NCI-H526 treated with DMSO at 0.1 percent for 48 hours (cell line): Measurements from ENCODE around the gene NDUFAF8.
"Not testable (repeated sequence)": the region's sequence is repeated elsewhere in the genome, so short reads cannot be mapped to it uniquely, and the experiment has no call there.

Experiments used
- DNase-seq: peaks from one replicate; lab custom pipeline; 2025; lab: John Stamatoyannopoulos, UW

The NDUFAF8 gene

DNA sequence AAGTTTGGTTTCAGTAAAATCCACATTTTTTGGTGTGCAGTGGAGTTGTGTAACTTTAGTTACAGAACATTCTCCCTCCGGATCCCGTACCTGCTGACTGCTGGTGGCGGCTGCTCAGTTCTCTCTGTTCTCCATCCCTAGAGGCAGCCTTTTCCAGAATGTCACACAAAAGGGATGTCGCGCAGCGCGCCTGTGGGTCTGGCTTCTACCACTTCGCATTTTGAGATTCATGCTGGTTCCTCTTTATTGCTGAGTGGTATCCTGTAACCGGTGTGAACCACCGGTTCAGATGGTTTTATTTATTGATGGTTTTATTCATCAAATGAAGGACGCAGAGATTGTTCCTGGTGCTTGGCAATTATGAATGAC lies 15.4 kb upstream of the NDUFAF8 start:
- DNase-seq = no peak

DNA sequence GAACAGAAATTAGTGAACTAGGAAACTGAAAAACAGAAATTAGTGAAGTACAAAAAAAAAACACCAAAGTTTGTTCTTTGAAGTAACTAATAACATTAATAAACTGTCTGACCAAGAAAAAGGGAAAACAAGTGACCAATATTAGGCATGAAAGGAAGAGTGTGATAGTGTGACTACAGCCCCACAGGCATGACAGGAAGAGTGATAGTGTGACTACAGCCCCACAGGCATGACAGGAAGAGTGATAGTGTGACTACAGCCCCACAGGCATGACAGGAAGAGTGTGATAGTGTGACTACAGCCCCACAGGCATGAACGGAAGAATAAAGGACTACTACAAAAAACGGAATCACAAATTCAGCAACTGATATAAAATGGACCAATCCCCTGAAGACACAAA lies 11.5 kb upstream of the NDUFAF8 start:
- not testable (repeated sequence) for DNase-seq

DNA sequence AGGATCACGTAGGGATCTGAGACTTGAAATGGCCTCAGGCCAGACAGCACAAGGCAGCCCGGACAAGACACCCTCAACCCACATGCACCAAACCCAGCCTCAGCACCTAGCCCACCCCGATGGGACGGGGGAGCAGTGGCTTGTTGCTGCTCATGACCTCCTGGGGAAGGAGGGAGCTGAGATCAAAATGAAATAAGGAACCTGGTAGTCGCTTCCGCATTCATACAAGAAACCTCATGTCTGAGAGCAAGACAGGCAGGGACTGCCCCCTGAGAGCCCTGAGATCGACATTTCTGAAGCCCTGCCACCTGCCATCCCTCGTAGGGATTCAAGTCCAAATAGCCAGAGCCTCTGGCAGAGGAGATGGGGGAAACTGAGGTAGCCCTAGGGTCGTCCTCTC lies 10.7 kb upstream of the NDUFAF8 start:
- DNase-seq = no peak

DNA sequence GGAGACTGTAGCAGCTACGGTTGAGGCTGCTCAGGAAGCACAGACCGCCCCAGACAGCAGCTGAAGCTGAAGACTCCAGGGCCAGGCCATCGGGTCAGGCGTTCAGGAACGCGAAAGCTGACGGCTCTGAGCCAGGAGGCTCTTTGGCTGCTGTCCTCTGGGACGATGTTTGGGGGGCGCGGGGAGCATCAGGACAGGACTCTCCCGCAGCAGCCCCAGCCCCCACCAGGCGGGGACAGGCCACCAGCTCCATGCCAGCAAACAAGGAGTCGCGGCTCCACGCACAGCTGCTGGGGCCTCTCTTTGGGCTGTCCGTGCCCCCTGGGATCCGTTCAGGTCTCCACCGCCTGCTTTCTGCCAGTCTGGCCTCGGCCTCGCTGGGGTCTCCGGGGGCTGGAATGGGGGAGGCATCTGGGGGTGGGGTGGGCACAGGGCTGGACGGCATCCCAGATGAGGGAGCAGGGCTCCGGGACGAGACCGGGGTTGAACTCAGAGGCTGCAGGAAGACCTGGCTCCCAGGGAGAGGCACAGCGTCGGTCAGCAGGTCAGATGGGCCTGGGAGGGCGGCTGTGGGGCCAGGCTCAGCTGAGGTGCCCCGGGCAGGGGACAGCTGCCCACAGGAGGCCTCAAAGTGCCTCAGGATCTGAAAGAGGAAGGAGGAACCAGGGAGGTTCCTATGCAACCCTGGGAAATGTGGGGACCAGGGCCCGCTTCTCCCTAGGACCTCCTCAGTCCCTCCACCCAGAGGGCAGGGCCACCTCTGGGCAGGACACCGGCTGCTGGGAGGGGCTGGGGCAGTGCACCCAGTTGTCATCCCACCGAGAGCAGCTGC lies 10.1 kb upstream of the NDUFAF8 start:
- no peak for DNase-seq

DNA sequence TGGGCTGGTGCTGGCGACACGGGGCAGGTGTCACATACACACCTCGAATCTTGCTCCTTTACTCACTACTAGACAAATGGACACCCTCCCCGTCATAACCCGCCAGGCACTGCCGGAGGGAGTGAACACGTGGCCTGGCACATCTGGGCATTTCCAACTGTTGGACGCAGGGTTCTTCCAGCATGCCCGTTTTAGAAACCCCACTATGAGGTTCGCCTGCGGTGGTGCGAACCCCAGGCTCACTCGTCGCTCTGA lies 9.5 kb upstream of the NDUFAF8 start:
- no peak for DNase-seq

DNA sequence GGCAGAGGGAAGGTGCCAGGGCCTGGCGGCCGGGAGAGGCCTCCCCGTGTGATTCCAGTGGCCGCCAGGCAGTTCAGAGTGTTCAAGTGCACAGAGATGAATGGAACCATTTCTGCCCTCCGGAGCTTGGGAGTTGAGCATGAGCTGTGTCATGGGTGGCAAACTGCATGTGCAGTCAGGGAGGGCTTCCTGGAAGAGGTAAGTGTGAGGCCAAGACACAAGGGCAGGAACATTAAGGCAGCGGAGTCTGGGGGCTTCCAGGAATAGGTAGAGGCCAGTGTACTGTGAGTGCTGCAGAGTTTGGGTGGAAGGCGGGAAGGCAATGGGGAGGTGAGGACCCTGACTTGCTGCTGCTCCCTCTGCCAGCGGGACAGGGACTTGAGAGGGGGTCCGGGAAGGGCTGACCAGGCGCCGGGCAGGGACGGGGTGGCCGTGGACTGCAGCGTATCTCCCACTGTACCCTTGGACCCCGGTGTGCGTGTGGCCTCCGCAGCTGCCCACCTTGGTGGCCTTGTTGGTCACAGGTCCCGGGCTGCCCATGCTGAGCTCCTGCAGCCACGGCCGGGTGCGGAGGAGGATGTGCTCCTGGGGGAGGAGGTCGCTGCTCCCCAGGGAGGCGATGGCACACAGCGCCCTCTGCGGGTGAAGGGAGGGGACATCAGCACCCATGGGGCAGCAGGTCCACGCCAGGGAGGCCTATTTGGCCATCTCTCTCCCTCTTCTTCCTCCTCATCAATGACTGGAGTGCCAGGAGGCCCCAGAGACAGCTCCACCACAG lies 8.9 kb upstream of the NDUFAF8 start:
- DNase-seq = no peak

DNA sequence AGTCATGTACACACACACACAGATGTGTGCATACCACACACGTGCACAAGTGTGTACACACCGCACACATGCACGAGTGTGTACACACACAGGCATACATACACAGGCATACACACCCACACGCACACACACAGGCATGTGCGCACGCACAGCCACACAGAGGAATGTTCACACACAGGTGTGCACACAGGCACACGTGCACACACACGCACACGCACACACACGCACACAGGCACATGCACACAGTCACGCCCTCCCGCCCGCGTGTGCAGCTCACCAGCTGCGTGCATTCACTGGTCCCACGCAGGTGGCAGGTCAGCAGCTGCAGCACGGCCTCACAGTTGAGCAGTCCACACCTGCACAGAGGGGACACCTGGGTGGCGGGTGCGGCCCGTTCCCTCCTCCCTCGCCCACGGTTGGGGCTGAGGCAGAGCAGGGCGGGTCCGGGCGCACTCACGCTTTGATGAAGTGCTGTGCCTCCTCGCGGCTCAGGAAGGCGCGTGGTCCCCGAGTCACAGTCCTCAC lies 7.9 kb upstream of the NDUFAF8 start:
- DNase-seq = no peak

DNA sequence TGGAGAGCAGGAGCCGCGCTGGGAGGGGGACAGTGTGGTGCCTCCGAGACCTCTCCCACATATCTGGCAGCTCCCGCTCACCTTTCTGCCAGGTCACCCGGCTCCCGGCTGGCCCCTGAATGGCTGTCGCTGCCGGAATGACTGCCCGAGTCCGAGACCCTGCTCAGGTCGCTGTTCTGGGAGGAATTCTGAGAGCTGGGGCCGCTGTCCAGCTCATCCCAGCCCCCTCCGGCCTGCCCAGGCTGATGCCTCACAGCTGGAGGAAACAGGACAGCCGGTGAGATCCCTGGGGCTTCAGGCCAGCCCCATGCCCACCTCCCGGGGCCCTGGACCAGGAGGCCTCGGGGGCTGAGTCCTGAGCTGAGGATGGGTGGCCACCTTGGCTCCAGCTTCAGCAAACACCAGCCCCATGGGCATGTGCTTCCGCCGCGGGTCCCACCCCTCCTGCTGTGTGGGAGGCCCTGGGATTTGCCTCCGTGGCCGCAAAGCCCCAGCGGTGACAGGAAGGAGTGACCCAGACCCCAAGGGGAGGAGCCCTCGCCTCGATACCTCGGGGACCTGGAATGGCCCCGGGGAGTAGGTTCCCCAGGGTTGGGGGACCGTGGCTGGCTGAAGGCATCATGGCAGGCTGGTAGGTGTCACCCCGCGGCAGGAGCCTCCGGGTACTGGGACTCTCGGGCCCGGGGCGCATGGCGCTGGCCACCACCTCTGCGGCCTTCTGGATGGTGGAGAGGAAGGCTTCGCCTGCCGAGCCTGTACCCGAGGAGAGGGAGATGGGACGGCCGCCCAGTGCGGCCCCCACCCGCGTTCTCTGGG lies 7.1 kb upstream of the NDUFAF8 start:
- no peak for DNase-seq

DNA sequence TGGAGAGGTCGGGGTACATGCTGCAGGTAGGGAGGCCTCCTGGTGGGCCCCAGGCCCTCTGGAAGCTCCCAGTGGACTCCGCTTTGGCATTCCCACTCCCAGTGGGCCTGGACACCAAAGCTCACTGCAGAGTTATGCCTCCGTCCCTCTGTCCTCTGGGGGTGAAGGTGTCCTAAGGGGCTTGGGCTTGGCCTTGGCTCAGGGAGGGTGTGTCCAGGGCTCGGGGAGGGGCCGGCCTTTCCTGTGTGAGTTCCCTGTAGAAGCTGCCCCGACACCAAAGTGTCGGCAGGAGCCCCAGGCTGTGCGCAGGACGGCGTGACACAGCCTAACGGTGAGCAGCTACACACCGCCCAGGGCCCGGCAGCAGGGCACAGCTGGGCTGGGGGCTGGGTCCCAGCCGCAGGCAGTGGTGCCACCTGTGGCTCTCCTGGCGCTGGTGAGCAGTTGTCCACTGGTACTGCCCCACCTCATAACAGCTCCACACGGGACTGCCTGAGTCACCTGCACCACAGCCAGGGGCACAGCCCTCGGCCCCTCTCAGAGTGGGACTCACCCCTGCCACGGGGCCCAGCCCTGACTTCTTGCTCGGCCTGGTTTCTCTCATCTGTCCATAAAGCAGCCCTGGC lies 6.4 kb upstream of the NDUFAF8 start:
- no peak for DNase-seq

DNA sequence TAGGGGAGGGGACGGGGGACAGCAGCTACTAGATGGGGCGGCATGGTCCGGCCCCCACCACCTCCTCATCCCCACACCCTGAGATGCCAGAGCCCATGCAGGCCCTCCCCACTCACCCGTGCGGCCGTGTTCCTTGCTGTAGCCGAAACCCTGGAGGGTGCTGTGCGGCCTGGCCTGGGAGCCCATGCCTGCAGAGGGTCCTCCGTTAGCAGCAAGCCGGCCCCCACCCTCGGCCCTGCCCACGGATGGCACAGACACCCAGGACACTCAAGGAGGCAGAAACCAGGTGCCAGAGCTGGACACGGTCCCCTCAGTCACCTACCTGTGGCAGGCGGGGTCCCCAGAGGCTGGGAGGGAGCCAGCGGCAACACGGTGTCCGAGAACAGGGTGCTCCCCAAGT lies 5.8 kb upstream of the NDUFAF8 start:
- no peak for DNase-seq

DNA sequence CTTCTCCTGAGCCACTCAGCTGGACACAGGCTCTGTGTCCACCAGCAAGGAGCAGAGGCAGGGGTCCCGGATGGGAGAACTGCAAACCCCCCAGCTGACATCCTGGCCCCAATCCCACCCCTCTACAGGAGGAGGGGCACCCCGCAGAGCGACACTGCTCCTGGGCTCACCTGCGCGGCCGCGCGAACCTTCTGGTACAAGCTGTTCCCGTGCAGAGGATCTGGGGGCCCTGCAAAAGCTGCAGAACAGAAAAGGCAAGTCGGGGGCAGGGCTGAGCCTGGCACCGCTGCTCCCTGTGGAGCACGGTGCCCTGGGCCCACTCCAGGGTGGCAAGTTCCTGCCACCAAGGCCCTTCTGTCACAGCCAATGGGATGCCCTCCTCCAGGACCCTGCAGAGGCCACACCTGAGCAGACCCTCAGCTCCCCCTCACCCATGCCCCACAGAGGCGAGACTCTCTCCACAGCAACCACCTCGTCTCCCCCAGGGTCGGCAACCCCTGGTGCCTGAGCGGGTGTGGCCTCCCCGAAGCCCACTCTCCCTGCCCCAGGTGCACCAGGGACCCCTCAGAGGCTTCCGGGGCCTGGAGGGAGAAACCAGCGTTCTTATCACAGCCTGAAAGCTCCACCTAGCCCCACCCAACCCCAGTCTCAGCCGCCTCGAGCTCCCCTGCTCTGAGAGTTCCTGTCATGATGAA lies 5.2 kb upstream of the NDUFAF8 start:
- no peak for DNase-seq

DNA sequence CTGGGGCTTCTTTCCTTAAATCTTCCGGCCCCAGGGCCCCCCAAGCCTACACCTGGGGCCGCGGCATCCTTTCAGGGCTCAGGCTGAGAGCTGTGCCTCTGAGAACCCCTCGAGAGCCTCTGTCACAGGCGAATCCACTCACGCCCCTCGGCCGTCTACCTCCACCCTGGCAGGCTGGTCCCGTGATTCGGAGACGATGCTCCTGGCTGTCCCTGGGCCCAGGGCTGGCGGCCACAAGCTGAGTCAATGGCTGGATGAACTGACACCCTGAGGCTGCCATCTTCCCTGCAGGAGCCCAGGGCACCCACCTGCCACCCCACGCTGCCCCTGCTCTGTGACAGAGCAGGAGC lies 4.6 kb upstream of the NDUFAF8 start:
- no peak for DNase-seq

DNA sequence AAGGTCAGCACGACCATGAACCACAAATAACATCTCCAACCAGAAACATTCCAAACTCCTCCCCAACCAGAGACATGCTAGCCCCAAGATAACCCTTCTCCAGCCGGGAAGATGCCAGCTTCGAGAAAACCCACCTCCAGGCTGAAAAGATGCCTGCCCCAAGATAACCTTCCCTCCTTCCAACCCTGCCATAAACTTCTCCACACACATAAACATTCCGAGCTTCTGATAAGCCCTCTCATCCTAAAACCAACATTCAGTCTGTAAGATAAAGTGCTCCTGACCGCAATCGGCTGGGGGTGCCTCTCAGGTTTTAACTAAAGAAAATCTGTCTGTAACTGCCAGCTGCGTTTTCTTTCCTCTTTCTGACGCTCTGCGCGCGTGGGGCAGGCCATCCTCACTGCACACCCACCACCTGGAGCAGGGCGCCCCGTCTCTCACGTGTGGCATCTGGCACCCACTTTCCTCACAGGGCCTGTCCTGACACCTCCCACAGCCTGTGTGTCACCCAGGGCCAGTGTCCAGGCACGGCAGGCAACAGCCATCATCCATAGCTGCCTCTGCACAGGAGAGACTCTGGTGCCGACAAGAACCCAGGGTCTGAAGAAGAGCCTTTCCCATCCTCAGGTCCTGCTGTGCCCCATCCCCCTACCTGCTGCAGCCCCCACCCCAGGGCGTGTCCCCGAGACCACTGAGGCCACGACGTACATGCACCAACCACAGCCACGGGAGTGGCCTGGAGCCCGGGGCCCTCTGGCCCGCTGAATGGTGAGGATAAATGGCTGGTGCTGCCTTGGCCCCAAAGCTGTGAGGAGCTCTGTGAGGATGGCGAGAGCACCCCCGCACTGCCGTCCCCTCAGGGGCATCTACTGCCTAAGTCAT lies 3.9 kb upstream of the NDUFAF8 start:
- DNase-seq = no peak

DNA sequence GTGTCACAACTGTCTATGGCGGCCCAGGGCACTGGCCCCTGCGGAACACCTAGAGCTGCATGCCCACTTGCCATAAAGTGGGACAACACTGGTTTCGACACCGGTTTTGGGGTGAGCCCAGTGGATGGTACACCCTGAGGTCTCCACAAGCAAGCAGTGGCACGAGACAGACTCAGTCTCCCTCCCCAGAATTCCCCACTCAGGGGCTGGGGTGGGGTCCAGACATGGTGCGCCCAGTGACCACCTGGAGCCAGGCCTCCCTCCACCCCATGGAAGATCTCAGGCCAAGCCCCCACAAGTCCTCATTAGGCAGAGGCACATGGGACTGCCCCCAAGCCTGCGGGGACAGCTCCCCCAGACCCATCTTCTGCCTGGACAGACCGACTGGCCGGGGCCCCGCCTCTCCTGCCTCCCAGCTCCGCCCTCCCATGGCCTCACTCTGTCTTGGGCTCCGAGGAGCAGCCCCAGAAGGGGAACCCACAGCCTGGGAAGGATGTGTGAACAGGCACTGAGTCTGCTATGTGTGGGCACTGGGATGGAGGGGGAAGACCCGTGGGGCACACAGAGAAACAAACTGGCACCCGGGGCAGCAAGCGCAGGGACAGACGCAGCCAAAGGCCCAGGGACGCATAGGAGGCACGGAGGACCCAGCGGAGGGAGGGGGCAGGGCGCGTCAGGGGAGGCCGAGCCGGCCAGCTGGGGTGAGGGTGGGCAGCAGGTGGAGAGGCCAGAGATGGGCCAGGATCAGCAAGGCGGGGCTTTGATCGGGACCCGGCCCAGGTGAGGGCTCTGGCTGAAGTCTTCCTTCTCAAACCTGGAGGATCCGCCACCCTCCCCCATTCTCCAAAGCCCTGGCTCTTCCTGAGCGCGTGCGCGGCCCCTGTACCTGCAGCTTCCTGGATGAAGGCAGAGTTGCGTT lies 3.0 kb upstream of the NDUFAF8 start:
- DNase-seq = no peak

DNA sequence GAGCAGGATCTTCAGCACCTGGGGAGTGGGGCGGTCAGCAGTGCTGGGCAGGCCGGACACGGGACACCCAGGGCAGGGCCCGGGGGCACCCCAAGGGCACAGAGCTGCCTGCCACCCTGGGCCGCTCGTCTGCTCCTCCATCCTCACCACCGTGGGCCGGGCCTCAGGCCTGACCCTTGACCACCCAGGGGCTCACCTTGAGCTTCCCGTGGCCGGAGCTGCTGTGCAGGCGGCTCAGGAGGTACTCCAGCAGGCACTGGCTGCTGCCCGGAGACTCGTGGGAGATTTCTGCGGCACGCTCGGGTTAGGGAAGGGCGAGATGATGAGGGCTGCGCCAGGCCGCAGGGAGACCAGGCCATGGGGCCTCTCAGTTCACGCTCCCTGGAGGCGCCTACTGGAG lies 2.3 kb upstream of the NDUFAF8 start:
- no peak for DNase-seq

DNA sequence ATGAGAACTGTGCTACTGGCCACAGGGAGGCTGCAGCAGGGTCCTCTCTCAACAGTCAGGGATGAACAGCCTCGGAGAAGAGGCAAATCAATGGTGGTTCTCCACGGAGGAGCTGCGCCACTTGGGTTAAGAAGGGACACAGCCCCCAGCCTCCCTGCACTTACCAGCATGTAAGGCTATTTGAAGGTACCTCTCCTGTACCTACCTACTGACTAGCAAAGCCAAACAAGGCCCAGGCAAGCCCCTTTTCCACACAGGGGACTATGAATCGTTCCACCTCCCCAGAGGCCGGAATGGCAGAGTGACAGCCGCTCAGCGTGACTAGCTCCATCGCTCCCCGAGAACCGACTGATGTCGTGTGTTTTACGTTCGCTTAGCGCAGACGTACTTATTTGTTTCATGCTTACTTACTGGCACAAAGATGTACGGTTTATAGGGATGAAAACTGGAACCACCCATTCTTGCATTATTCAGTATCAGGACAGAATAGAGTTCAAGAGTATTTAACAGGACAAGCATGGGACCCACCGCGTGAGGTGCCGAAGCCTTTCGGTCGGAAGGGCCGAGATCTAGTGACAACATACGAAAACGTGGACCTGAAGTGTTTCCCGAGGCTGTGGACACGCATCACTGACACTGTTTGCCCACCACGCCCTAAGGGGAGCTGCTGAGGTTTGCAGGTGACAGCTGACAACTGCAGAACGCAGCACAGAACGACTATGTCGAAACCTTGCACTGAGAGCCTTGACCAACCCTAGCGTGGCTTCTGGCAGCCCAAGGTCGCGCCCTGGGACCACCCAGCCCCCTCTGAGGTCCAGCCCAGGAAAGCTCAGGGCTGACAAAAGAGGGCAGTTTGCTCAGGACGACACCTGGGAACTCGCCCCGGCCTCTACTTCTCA lies 1.3 kb upstream of the NDUFAF8 start:
- peak; percentile 9 for DNase-seq

DNA sequence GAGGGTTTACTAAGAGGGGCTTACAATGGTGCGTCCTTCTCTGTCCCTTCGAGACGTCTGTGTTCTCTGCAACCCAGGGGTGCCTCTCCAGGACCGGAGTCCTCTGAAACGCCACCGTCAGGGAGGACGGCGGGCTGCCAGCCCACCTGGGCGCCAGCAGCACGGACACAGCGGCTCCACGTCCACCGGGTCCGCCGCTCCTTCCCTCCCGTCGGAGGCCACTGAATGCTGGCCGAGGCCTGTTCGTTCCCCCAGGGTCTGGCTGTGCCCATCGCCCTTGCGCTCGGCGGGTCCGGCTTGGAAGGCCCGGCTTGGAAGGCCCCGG lies 666 bp upstream of the NDUFAF8 start:
- DNase-seq = no peak

DNA sequence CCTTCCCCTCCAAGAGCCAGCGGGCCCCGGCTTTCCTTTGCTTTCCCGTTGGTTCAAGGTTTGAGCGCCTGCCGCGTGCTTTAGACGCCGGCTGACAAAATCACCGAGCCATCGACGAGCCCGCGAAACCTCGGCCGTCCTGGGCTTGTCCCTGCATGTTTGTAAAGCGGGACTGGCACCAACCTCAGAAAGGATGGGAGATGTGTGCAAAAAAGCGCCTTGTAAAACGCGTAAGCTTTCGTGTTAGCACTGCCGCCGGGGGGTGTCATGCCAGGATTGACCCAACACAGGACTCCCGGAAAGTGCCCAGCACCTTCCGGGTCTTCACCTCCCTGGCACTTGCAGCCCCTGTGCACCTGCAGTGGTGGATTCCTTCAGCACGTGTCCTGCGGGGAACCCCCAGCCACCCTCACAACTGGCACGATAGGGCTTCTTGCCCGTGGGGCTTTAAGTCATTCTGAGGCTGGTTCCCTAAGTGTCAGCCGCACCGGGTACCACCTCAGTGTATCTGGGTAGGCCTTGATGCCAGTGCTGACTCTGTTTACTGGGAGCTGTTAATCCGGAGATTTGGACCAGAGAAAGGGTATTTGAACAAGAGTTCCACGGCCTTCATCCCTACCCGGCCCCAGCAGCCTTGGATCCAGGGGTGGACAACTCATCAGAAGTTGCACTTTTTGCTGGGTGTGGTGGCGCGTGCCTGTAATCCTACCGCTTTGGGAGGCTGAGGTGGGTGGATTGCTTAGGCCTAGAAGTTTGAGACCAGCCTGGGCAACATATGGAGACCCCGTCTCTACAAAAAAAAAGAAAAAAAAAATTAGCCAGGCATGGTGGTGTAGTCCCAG lies 817 bp downstream of the NDUFAF8 start:
- no peak for DNase-seq
